CD4-positive, CD25-positive, alpha-beta regulatory T cell (primary cell): ENCODE measurements around the gene CTSC. TPM values are rescaled to one million over a fixed set of nuclear protein-coding genes. Genes with fewer than 3 reads are reported as not detected.

ENCODE experiments used
- ATAC-seq, 2 donors: fragments of 150-1000 bp; cut with Tn5 transposase; one replicate each; pipeline ENCODE4 v1.10.0; 2021; ENCODE audit warnings: low read depth in 2 of 2, moderate number of reproducible peaks in 2 of 2, moderate library complexity in 1 of 2
- DNase-seq, 3 donors: peaks; one replicate each; pipeline versions ENCODE4 v3.0.0 to v3.0.0-alpha.2; 2012 to 2022; ENCODE audit warnings: mixed read lengths in 1 of 3
- H3K27ac ChIP-seq: one replicate; pipeline ENCODE4 v1.7.0; 2013; ENCODE audit warnings: mild to moderate bottlenecking, low read length; ENCODE audit not compliant: insufficient read depth, poor library complexity, severe bottlenecking
- H3K27me3 ChIP-seq: one replicate; pipeline ENCODE4 v1.7.0; 2013; ENCODE audit warnings: low read length; ENCODE audit not compliant: control insufficient read depth, insufficient read depth
- H3K36me3 ChIP-seq: one replicate; pipeline ENCODE4 v1.7.0; 2013; ENCODE audit warnings: mild to moderate bottlenecking, low read length, moderate library complexity; ENCODE audit not compliant: control insufficient read depth, insufficient read depth
- H3K4me1 ChIP-seq: 2 replicates; pipeline ENCODE4 v1.7.0; 2013; ENCODE audit warnings: mild to moderate bottlenecking, low read length; ENCODE audit not compliant: insufficient read depth, control insufficient read depth, poor library complexity, severe bottlenecking
- H3K4me3 ChIP-seq: one replicate; pipeline ENCODE4 v1.7.0; 2013; ENCODE audit warnings: low read depth, mild to moderate bottlenecking, low read length, moderate library complexity
- H3K9me3 ChIP-seq, 2 experiments: 1 replicate in 1 of 2; 2 replicates in 1 of 2; pipeline ENCODE4 v1.7.0; 2013; ENCODE audit warnings: low read length in 2 of 2, mild to moderate bottlenecking in 1 of 2, moderate library complexity in 1 of 2; ENCODE audit not compliant: control insufficient read depth in 2 of 2
- H3K27ac Mint-ChIP-seq, 3 donors: one replicate each; pipeline ENCODE4 v1.8.0; 2020 to 2022; ENCODE audit warnings: mild to moderate bottlenecking in 3 of 3, mixed read lengths in 3 of 3, moderate library complexity in 2 of 3
- H3K27me3 Mint-ChIP-seq: one replicate; pipeline ENCODE4 v1.8.0; 2022; ENCODE audit warnings: mild to moderate bottlenecking, mixed read lengths
- H3K36me3 Mint-ChIP-seq: one replicate; pipeline ENCODE4 v1.8.0; 2020; ENCODE audit warnings: mixed read lengths
- H3K4me1 Mint-ChIP-seq, 4 donors: one replicate each; pipeline ENCODE4 v1.8.0; 2020 to 2022; ENCODE audit warnings: mixed read lengths in 4 of 4, mild to moderate bottlenecking in 1 of 4
- H3K4me3 Mint-ChIP-seq, 4 donors: one replicate each; pipeline ENCODE4 v1.8.0; 2020 to 2022; ENCODE audit warnings: mild to moderate bottlenecking in 4 of 4, mixed read lengths in 4 of 4, moderate library complexity in 3 of 4
- H3K9me3 Mint-ChIP-seq, 7 donors: one replicate each; pipeline ENCODE4 v1.8.0; 2020 to 2022; ENCODE audit warnings: mixed read lengths in 7 of 7, mild to moderate bottlenecking in 3 of 7, moderate library complexity in 2 of 7
- polyA plus RNA-seq, 4 donors: library from polyadenylated mRNA; unstranded; fragments of 300-500 nt; fragmentation: Illumina TruSeq; gene quantifications; one replicate each; pipeline ENCODE4 v1.2.3, GENCODE V29; 2021
- total RNA-seq: library from RNA; stranded (reverse); gene quantifications from one replicate; pipeline ENCODE4 v1.2.3, GENCODE V29; 2022

The CTSC gene
- total and polyA plus RNA-seq, 5 donors from 2014 or later = 88.8 to 306 (median 206) TPM

DNA sequence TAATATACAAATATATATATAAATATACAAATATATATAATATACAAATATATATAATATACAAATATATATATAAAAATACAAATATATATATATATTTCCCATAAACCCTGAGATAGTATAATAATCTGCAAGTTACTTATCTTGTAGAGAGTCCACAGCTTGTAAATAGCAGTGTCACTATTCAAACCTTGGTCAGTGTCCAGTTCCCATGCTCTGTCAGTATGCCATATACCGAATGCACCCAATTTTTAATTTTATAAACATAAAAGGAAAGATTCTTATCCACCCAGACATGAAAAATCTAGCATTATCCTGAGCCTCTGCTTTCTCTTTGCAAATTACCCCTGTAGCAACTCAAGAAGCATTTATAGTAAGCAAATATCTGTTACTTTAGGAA is 21.6 kb upstream of the CTSC start:
- Mint-ChIP-seq H3K4me1 (peaks cover 32 to 50% (median 41%) of the 10 kb centered on the region in 4 donors), H3K36me3 (no peaks in the 10 kb centered on the region), H3K4me3 (peak overlapping the region in 1 of 4 donors; percentile 10), H3K27me3 (no peaks in the 10 kb centered on the region), H3K9me3 (no peaks in the 10 kb centered on the region), H3K27ac (peak overlapping the region in 1 of 3 donors; percentile 3)
- H3K27ac ChIP-seq = no peak overlapping the region
- H3K36me3 ChIP-seq = no peaks in the 10 kb centered on the region
- peak overlapping the region; percentile 56 for H3K4me3 ChIP-seq
- no peaks in the 10 kb centered on the region for H3K27me3 ChIP-seq
- DNase-seq = no peak
- H3K9me3 ChIP-seq = no peaks in the 10 kb centered on the region
- peaks cover 34% of the 10 kb centered on the region for H3K4me1 ChIP-seq
- no peak for ATAC-seq

DNA sequence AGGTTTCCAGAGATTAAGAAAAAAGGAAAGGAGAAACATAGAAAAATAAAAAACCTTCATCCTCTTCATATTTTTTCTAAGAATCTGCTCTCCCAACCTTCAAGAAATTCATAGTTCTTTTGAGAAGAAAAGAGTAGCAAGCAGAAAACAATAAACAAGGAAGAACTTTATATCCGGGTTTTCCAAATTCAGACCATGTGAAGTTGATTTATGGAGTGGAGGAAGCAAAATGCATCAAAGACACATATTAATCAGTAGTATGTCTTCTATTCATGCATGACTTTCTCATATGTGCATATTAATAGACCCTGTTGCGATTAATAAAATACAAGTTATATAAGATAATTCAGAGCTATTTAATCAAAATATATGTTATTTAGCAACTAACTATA is 20.5 kb upstream of the CTSC start:
- H3K36me3 Mint-ChIP-seq = no peaks in the 10 kb centered on the region
- H3K27me3 Mint-ChIP-seq = no peaks in the 10 kb centered on the region
- Histone ChIP-seq H3K36me3 (no peaks in the 10 kb centered on the region), H3K9me3 (no peaks in the 10 kb centered on the region), H3K27ac (no peak overlapping the region), H3K4me1 (peaks cover 39% of the 10 kb centered on the region), H3K4me3 (peak overlapping the region; percentile 56), H3K27me3 (no peaks in the 10 kb centered on the region)
- ATAC-seq (no peak), DNase-seq (no peak)
- no peaks in the 10 kb centered on the region for H3K9me3 Mint-ChIP-seq
- peak overlapping the region in 2 of 3 donors; percentile 11 to 79 for H3K27ac Mint-ChIP-seq
- H3K4me3 Mint-ChIP-seq = peak overlapping the region in 1 of 4 donors; percentile 3
- peaks cover 28 to 52% (median 43%) of the 10 kb centered on the region in 4 donors for H3K4me1 Mint-ChIP-seq

DNA sequence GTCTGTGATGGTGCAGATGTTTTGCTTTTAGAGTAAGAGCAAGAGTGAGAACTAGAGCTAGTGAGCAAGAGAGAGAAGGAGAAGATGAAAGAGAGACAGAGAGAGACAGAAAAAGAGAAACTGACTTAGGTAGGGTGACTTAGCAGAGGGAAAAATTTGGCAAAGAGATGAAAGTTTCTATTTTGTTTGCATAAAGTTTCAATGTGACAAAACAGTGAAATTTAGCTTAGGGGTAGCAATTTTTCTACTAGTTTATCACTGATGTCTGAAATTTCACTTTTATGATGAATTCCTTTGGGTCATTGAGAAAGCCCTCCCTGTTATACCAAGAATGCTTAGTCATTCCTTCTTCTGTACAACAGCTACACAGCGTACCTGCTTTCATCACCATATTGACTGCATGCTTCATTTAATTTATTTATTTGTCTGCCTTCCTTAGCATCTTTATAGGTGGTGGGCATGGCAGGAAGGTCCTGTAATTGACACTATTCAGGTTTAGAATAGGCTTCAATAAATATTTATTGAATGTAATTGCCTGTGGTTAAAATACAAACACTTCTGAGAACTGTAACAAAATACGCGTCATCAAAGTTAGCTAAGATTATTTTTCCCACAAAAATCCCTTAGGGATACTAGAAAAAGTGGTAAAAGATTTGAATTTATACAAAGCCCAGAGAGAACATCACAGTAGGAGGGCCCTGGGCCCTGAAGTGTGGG is 19.9 kb upstream of the CTSC start:
- H3K27me3 ChIP-seq = no peaks in the 10 kb centered on the region
- peak overlapping the region; percentile 56 for H3K4me3 ChIP-seq
- DNase-seq = peak in 1 of 3 donors; percentile 54
- H3K9me3 ChIP-seq = no peaks in the 10 kb centered on the region
- peaks cover 28 to 53% (median 42%) of the 10 kb centered on the region in 4 donors for H3K4me1 Mint-ChIP-seq
- peaks cover 39% of the 10 kb centered on the region for H3K4me1 ChIP-seq
- no peaks in the 10 kb centered on the region for H3K27me3 Mint-ChIP-seq
- H3K36me3 ChIP-seq = no peaks in the 10 kb centered on the region
- no peak overlapping the region for H3K27ac ChIP-seq
- peak overlapping the region; percentile 29 to 79 (median 29) for H3K27ac Mint-ChIP-seq
- H3K9me3 Mint-ChIP-seq = no peaks in the 10 kb centered on the region
- ATAC-seq = peak in 1 of 2 donors; percentile 40
- peak overlapping the region in 3 of 4 donors; percentile 21 to 44 (median 28) for H3K4me3 Mint-ChIP-seq
- no peaks in the 10 kb centered on the region for H3K36me3 Mint-ChIP-seq

DNA sequence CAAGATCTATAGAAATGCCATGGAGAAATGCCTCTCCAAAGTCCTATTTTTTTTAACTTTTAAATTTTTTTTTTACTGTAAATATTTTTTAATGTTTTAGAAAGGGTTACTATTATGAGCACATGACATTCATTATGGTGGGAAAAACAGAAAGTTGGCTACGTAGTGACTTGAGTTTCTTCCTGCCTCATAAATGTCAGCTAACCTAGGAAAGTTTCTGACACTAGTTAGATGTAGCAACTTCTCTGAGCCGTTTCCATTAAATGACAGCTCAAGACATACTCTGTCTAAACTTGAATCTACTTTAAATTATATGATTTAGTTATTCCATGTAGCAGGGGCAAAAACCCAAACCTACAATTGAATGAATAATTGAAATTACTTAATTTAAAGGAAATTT is 18.4 kb upstream of the CTSC start:
- H3K4me1 ChIP-seq = peaks cover 39% of the 10 kb centered on the region
- peak overlapping the region; percentile 23 for H3K27ac ChIP-seq
- H3K36me3 Mint-ChIP-seq = no peaks in the 10 kb centered on the region
- no peaks in the 10 kb centered on the region for H3K9me3 Mint-ChIP-seq
- no peaks in the 10 kb centered on the region for H3K27me3 ChIP-seq
- no peak overlapping the region for H3K4me3 Mint-ChIP-seq
- peak overlapping the region; percentile 64 for H3K4me3 ChIP-seq
- H3K9me3 ChIP-seq = no peaks in the 10 kb centered on the region
- peaks cover 28 to 58% (median 42%) of the 10 kb centered on the region in 4 donors for H3K4me1 Mint-ChIP-seq
- DNase-seq (no peak), ATAC-seq (no peak)
- H3K36me3 ChIP-seq = no peaks in the 10 kb centered on the region
- no peaks in the 10 kb centered on the region for H3K27me3 Mint-ChIP-seq
- H3K27ac Mint-ChIP-seq = no peak overlapping the region

DNA sequence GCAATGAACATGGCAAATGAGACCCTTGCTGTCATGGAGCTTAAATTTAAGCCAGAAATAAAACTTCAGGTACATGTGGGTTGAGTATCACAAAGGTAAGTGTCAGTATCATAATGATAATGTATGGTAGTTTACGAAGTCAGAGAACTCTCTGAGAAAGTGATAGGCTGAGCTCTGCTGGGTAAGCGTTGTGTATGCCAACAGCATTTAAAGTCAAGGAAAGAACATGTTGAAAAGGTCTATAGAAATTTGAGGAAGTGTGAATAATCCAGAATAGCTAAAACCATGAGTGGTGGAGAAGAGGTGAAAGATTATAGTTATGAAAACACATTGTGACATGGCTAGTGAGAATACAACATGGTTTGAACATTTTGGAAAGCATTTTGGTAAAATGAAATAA is 17.4 kb upstream of the CTSC start:
- H3K36me3 ChIP-seq = no peaks in the 10 kb centered on the region
- DNase-seq (no peak), ATAC-seq (no peak)
- Mint-ChIP-seq H3K27ac (peak overlapping the region in 2 of 3 donors; percentile 9 to 63), H3K9me3 (no peaks in the 10 kb centered on the region), H3K4me3 (peak overlapping the region in 3 of 4 donors; percentile 35 to 55 (median 46)), H3K4me1 (peaks cover 26 to 55% (median 38%) of the 10 kb centered on the region in 4 donors), H3K27me3 (no peaks in the 10 kb centered on the region), H3K36me3 (no peaks in the 10 kb centered on the region)
- no peaks in the 10 kb centered on the region for H3K27me3 ChIP-seq
- H3K4me3 ChIP-seq = peak overlapping the region; percentile 79
- peaks cover 35% of the 10 kb centered on the region for H3K4me1 ChIP-seq
- no peaks in the 10 kb centered on the region for H3K9me3 ChIP-seq
- peak overlapping the region; percentile 68 for H3K27ac ChIP-seq

DNA sequence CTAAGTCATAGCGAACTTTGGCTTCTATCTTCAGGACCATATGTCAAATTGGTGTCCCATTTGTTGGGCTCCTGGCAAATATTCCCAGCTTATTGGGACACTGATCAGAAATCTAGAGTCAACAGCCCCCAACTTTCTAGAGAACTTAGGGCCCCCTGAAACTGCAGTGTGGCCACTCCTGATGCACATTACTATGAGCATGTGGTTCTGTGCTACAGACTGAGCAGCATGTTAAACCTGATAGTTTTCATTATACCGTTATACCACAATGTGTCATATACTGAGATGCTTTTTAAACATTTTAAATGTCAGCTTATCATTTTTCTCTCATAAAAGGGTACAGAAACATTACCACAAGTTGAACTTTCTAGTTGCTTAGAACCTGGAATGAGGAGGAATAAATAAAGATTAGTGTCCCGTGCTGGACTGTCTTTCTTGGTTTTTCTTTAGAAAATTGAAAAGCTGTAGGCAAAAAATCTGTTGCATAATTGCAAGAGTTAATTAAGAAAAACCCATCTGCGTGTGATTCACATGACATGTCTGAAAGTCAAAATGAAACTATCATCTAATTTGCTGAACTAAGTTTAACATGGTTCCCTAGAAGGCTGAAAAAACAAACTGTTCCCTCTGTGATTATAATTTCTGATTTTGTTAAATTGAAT is 16.4 kb upstream of the CTSC start:
- Histone ChIP-seq H3K36me3 (no peaks in the 10 kb centered on the region), H3K9me3 (no peaks in the 10 kb centered on the region), H3K4me1 (peaks cover 28% of the 10 kb centered on the region), H3K4me3 (peak overlapping the region; percentile 79), H3K27ac (peak overlapping the region; percentile 68), H3K27me3 (no peaks in the 10 kb centered on the region)
- DNase-seq (peak in 1 of 3 donors; percentile 65), ATAC-seq (peak; percentile 46 to 50)
- Mint-ChIP-seq H3K4me3 (peak overlapping the region; percentile 33 to 90 (median 59)), H3K27ac (peak overlapping the region; percentile 14 to 86 (median 63)), H3K9me3 (no peaks in the 10 kb centered on the region), H3K36me3 (no peaks in the 10 kb centered on the region), H3K4me1 (peaks cover 20 to 49% (median 34%) of the 10 kb centered on the region in 4 donors), H3K27me3 (no peaks in the 10 kb centered on the region)

DNA sequence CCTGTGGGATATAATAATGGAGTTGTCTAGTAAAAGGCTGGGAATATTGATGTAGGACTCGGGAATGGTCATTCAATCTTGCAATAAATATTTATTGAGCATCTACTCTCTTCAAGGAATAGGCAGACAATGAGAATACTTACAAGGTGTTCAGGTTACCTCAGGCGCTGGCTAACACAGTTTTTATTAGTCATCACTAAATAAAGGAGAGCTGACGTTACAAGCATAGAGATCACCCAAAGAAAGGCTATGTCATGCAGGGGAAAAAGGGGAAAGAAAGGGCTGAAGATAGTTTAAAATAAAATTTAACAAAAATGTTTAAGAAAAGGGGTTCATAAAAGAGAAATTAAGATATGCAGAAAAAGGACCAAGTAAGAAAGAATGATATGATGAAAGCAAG is 15.8 kb upstream of the CTSC start:
- peak overlapping the region; percentile 79 for H3K4me3 ChIP-seq
- no peaks in the 10 kb centered on the region for H3K9me3 ChIP-seq
- H3K4me1 ChIP-seq = peaks cover 28% of the 10 kb centered on the region
- peaks cover 20 to 51% (median 35%) of the 10 kb centered on the region in 4 donors for H3K4me1 Mint-ChIP-seq
- H3K36me3 Mint-ChIP-seq = no peaks in the 10 kb centered on the region
- DNase-seq = no peak
- ATAC-seq = peak in 1 of 2 donors; percentile 28
- peak overlapping the region; percentile 45 to 90 (median 62) for H3K4me3 Mint-ChIP-seq
- no peaks in the 10 kb centered on the region for H3K27me3 ChIP-seq
- no peaks in the 10 kb centered on the region for H3K9me3 Mint-ChIP-seq
- no peaks in the 10 kb centered on the region for H3K27me3 Mint-ChIP-seq
- no peaks in the 10 kb centered on the region for H3K36me3 ChIP-seq
- peak overlapping the region; percentile 68 for H3K27ac ChIP-seq
- H3K27ac Mint-ChIP-seq = peak overlapping the region in 2 of 3 donors; percentile 63 to 86
